Smooth muscle cell (in vitro differentiated cells): ENCODE measurements around the gene OSBPL10. TPM values are rescaled to one million over a fixed set of nuclear protein-coding genes. Genes with fewer than 3 reads are reported as not detected.

Source experiments
- DNase-seq: peaks from one replicate; lab custom pipeline; 2025; ENCODE audit not compliant: unreplicated experiment; lab: John Stamatoyannopoulos, UW
- H2AFZ ChIP-seq: fragments of 200-600 bp; sonication (generic); 2 replicates; pipeline ENCODE4 v1.6.0; 2016; ENCODE audit warnings: antibody characterized with exemption, low read depth, mild to moderate bottlenecking
- H3F3A ChIP-seq: fragments of 200-600 bp; sonication (generic); 2 replicates; pipeline ENCODE4 v1.6.0; 2017; ENCODE audit warnings: antibody characterized with exemption, low read depth
- H3K27ac ChIP-seq: fragments of 200-600 bp; sonication (generic); 2 replicates; pipeline ENCODE4 v1.5.1; 2016; ENCODE audit warnings: low read depth, mild to moderate bottlenecking
- H3K27me3 ChIP-seq: fragments of 200-600 bp; sonication (generic); 2 replicates; pipeline ENCODE4 v1.6.1; 2016; ENCODE audit warnings: low read depth, mild to moderate bottlenecking
- H3K36me3 ChIP-seq: fragments of 200-600 bp; sonication (generic); 2 replicates; pipeline ENCODE4 v1.5.1; 2016; ENCODE audit warnings: low read depth
- H3K4me1 ChIP-seq: fragments of 200-600 bp; sonication (generic); 2 replicates; pipeline ENCODE4 v1.5.1; 2016; ENCODE audit warnings: low read depth
- H3K4me2 ChIP-seq: fragments of 200-600 bp; sonication (generic); 2 replicates; pipeline ENCODE4 v1.6.0; 2016; ENCODE audit warnings: mild to moderate bottlenecking
- H3K4me3 ChIP-seq: fragments of 200-600 bp; sonication (generic); 2 replicates; pipeline ENCODE4 v1.5.1; 2016; ENCODE audit warnings: mild to moderate bottlenecking
- H3K79me2 ChIP-seq: fragments of 200-600 bp; sonication (generic); 2 replicates; pipeline ENCODE4 v1.6.0; 2016; ENCODE audit warnings: low read depth, mild to moderate bottlenecking
- H3K9ac ChIP-seq: fragments of 200-600 bp; sonication (generic); 2 replicates; pipeline ENCODE4 v1.6.0; 2016; ENCODE audit warnings: low read depth
- H3K9me3 ChIP-seq: fragments of 200-600 bp; sonication (generic); replicated peaks from 2 replicates; pipeline ENCODE4 v1.5.1; 2016; ENCODE audit warnings: low read depth
- H4K20me1 ChIP-seq: fragments of 200-600 bp; sonication (generic); 2 replicates; pipeline ENCODE4 v1.6.0; 2016; ENCODE audit warnings: low read depth
- WGBS: methylation state at CpG from one replicate; pipeline ENCODE4 v1.1.7; 2016; ENCODE audit warnings: low lambda C conversion rate; 5-methylcytosine and 5-hydroxymethylcytosine counted together
- polyA plus RNA-seq: library from polyadenylated mRNA; unstranded; fragments of >200 nt; fragmentation: Nextera tagmentation; extraction: Ambion mirVana; gene quantifications from 2 replicates; pipeline ENCODE4 v1.2.1, GENCODE V29; 2016
- total RNA-seq: library from RNA; depleted of rRNA; stranded (reverse); fragments of >200 nt; gene quantifications from 2 replicates; pipeline ENCODE4 v1.2.3, GENCODE V29; 2014
- TF ChIP-seq, protein P1 (sequence below): fragments of 200-600 bp; sonication (generic); IDR thresholded peaks from 2 replicates; pipeline ENCODE4 v1.5.1; 2017; ENCODE audit warnings: borderline replicate concordance, mild to moderate bottlenecking, antibody characterized with exemption; ENCODE audit not compliant: insufficient read depth, poor library complexity, severe bottlenecking

The OSBPL10 gene
- total and polyA plus RNA-seq, 2 experiments from 2014 or later, result 48.9 to 91.5 TPM

DNA sequence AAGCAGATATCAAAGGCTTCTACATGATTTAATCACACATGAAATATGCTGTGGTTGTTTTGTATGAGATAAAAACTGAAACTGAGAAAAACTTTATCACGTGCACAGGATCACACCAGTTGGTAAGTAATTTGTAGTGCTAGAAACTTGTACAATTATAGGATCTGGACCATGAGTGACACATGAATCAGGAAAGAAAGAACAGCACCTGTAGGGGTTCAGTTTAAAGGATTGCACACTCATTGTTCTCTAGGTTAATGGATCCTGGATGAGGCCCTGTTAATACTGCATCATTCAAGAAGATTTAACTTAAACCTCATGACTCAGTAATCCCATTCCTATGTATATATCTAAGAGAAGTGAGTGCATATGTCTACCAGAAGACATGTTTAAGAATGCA is 360.4 kb downstream of the OSBPL10 start:
- peak overlapping the region; percentile 54 for H3K27ac ChIP-seq

DNA sequence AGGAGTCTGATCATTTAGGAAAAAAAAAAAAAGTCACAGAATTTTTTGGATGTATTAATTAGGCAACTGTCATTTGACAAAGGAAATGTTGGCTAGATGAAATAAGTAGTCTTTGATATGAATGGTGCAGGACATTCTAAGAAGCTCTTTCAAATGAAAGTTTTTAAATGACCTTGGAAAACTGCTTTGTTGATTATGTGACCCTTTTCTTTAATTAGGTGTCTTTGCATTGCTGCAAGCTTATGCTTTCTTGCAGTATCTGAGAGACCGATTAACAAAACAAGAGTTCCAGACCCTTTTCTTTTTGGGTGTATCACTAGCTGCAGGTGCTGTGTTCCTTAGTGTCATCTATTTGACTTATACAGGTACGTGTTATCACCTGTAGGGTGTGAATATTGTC is 364.4 kb downstream of the OSBPL10 start:
- H3K27ac ChIP-seq, result no peak overlapping the region
- H3K9me3 ChIP-seq, result no peaks in the 10 kb centered on the region
- no peak overlapping the region for H3K9ac ChIP-seq
- peaks cover 6% of the 10 kb centered on the region for H3K4me1 ChIP-seq
- H3K27me3 ChIP-seq, result no peaks in the 10 kb centered on the region
- no peak for DNase-seq
- TF ChIP-seq, protein P1, sequence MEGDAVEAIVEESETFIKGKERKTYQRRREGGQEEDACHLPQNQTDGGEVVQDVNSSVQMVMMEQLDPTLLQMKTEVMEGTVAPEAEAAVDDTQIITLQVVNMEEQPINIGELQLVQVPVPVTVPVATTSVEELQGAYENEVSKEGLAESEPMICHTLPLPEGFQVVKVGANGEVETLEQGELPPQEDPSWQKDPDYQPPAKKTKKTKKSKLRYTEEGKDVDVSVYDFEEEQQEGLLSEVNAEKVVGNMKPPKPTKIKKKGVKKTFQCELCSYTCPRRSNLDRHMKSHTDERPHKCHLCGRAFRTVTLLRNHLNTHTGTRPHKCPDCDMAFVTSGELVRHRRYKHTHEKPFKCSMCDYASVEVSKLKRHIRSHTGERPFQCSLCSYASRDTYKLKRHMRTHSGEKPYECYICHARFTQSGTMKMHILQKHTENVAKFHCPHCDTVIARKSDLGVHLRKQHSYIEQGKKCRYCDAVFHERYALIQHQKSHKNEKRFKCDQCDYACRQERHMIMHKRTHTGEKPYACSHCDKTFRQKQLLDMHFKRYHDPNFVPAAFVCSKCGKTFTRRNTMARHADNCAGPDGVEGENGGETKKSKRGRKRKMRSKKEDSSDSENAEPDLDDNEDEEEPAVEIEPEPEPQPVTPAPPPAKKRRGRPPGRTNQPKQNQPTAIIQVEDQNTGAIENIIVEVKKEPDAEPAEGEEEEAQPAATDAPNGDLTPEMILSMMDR, result no peak
- H2AFZ ChIP-seq, result no peak overlapping the region
- WGBS, result 98% methylated on average over 2 of the region's 2 CpGs
- no peak overlapping the region for H3K4me2 ChIP-seq
- peaks cover 26% of the 10 kb centered on the region for H3K79me2 ChIP-seq
- peaks cover 8% of the 10 kb centered on the region for H3F3A ChIP-seq
- no peaks in the 10 kb centered on the region for H3K36me3 ChIP-seq
- H4K20me1 ChIP-seq, result no peaks in the 10 kb centered on the region
- no peak overlapping the region for H3K4me3 ChIP-seq

More for the DNA sequence above, 360.4 kb downstream of the OSBPL10 start:
- H4K20me1 ChIP-seq, result no peaks in the 10 kb centered on the region
- H2AFZ ChIP-seq, result no peak overlapping the region
- no peaks in the 10 kb centered on the region for H3F3A ChIP-seq
- no peak for DNase-seq
- H3K4me2 ChIP-seq, result peak overlapping the region; percentile 36
- H3K4me3 ChIP-seq, result no peak overlapping the region
- H3K79me2 ChIP-seq, result no peaks in the 10 kb centered on the region
- 65% methylated on average over 1 of the region's 1 CpG for WGBS
- TF ChIP-seq, protein P1, result no peak
- H3K4me1 ChIP-seq, result peaks cover 13% of the 10 kb centered on the region
- no peak overlapping the region for H3K9ac ChIP-seq
- no peaks in the 10 kb centered on the region for H3K9me3 ChIP-seq
- no peaks in the 10 kb centered on the region for H3K27me3 ChIP-seq
- no peaks in the 10 kb centered on the region for H3K36me3 ChIP-seq

- 93% methylated on average over 4 of the region's 4 CpGs for WGBS
- H3F3A ChIP-seq, result peaks cover 9% of the 10 kb centered on the region
- H3K27me3 ChIP-seq, result no peaks in the 10 kb centered on the region
- no peak overlapping the region for H3K27ac ChIP-seq
- H3K36me3 ChIP-seq, result no peaks in the 10 kb centered on the region
- peaks cover 1% of the 10 kb centered on the region for H3K4me1 ChIP-seq
- peaks cover 5% of the 10 kb centered on the region for H4K20me1 ChIP-seq
- TF ChIP-seq, protein P1, result no peak
- peaks cover 32% of the 10 kb centered on the region for H3K79me2 ChIP-seq
- no peak overlapping the region for H3K4me3 ChIP-seq
- H3K4me2 ChIP-seq, result no peak overlapping the region
- no peak overlapping the region for H3K9ac ChIP-seq
- no peaks in the 10 kb centered on the region for H3K9me3 ChIP-seq
- H2AFZ ChIP-seq, result no peak overlapping the region
- DNase-seq, result no peak
These were observed 365.8 kb downstream of the OSBPL10 start for GRCh38 chr3:31615071-31615875.
